Upper lobe of left lung (tissue), 4 donors: ENCODE measurements around the gene TATDN2.

Experiments
- CTCF ChIP-seq, 6 experiments: fragments of 450-650 bp in 4 of 6; fragments of 200-600 bp in 2 of 6; sonication (generic) in 2 of 6; IDR thresholded peaks; one replicate each; pipeline ENCODE4 v1.5.1; 2016 to 2019; ENCODE audit warnings: antibody characterized with exemption in 6 of 6
- EP300 ChIP-seq, 4 donors: sonication (generic); formaldehyde crosslinking; IDR thresholded peaks; one replicate each; pipeline ENCODE4 v1.5.1; 2017; ENCODE audit warnings: antibody characterized with exemption in 4 of 4, control low read depth in 2 of 4
- POLR2A ChIP-seq, 4 donors: fragments of 450-650 bp; IDR thresholded peaks; one replicate each; pipeline ENCODE4 v1.5.1; 2016 to 2017; ENCODE audit warnings: antibody characterized with exemption in 4 of 4, mild to moderate bottlenecking in 2 of 4

- TF ChIP-seq CTCF (IDR thresholded peaks at IDR 0.05) (no peak), POLR2A (IDR thresholded peaks at IDR 0.05) (no peak), EP300 (IDR thresholded peaks at IDR 0.05) (no peak)
Observed at GRCh38 chr3:10251006-10251405, 2.7 kb downstream of the TATDN2 start.
